LNCAP (cell line): Measurements from ENCODE around the gene JPH4.
A peak's percentile ranks its signal among the peaks of the same experiment; 100 is the strongest.

Experiments
- TF ChIP-seq, protein P1 (sequence below): fragments of 450-650 bp; IDR thresholded peaks from 2 replicates; pipeline ENCODE4 v1.5.1; 2017; ENCODE audit warnings: mild to moderate bottlenecking

Gene JPH4

DNA sequence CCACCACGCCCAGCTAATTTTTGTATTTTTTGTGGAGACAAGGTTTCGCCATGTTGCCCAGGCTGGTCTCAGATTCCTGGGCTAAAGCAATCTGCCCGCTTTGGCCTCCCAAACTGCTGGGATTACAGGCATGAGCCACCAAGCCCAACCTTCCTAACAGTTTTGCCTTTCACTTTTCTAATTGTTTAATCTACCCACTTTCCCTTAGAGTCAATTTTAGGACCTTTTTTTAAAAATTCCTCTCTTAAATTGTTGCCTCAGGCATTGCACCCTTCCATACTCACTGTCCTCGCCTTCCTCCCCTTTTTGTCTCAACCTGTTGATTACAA, 38.5 kb downstream of the JPH4 start:
- TF ChIP-seq, protein P1, sequence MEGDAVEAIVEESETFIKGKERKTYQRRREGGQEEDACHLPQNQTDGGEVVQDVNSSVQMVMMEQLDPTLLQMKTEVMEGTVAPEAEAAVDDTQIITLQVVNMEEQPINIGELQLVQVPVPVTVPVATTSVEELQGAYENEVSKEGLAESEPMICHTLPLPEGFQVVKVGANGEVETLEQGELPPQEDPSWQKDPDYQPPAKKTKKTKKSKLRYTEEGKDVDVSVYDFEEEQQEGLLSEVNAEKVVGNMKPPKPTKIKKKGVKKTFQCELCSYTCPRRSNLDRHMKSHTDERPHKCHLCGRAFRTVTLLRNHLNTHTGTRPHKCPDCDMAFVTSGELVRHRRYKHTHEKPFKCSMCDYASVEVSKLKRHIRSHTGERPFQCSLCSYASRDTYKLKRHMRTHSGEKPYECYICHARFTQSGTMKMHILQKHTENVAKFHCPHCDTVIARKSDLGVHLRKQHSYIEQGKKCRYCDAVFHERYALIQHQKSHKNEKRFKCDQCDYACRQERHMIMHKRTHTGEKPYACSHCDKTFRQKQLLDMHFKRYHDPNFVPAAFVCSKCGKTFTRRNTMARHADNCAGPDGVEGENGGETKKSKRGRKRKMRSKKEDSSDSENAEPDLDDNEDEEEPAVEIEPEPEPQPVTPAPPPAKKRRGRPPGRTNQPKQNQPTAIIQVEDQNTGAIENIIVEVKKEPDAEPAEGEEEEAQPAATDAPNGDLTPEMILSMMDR = no peak

DNA sequence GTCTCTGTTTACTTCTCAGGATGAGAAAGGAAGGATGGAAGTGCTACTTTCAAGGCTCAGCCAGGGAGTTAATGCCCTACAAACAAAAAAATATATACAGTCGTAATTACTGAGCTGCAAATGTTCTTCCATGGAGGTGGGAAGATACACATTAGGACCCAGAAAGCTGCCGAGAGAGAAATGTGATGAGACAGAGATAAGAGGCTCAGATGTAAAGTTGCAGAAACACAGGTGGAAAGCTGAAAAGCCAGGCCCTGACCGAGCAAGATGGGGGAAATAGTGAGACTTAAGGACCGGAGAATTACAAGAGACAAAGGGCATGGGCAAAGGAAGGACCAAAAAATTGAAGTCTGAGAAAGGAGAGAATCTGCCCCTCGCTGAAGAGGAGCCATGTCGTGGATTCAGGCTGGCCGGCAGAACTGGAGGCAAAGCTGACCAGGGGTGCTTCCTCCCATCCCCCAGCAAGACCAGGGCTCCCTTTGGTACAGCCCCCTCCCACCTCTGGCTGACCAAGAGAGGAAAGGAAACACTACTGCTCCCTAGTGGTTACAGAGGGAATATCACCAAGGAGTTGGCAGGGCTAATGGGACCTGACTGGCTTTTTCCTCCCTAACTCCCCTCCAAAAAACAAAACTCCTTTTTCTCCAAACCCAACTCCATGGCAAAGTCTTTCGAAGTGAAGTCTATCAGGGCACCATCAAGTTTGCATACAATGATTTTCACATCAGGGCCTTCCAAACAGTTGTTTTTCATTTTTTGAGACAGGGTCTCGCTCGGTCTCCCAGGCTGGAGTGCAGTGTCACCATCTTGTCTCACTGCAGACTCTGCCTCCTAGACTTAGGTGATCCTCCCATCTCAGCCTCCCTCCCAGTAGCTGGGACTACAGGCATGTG, 39.1 kb downstream of the JPH4 start:
- TF ChIP-seq, protein P1 = peak; percentile 81

DNA sequence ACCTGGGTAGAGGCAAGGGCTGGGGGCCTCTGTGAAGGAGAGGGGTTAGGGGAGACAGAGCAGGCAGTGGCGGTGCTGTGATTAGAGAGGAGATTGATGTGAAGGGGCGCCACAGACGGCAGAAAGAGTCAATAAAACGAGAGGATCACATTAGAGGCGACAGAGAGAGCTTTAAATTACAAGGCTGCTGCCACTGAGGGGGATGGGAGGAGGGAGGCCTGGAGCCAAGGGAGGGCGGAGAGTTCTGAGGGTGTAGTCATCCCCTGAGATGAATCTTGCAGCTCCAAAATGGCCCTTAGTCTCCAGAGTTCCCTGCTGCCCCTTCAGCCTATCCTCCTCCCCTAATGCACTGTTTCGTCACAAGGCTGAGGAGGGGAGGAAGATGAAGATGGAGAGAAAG, 39.8 kb downstream of the JPH4 start:
- TF ChIP-seq, protein P1 = no peak

DNA sequence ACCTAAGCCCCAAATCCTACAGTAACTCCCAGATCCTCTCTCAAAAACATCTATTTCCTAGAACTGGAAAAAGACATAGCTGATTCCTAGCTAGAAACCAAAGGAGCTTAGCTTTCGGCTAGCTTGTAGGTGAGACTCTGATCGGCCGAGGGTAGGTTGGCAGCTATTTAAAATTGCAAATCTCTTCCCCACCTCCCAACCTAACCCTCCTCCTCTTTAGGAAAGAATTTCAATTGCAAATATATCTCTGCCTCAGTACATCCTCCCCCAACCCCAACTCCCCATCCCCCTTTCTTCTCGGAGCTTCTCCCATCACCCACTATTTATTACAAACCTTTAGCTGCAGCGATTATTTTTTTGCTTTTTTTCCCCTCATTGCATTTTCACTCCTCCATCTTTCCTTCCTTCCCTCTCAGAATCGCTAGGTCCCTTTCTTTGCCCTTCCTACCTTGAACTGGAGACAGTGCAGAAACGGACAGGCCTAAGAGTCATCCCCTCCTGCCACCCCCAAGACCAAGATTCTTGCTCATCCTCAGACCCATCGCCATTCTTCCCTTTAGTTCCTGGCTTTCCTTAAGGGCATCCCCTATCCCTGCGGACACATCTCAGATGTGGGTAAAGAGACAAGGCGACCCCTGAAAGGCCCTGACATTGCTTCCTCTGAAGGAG, 40.4 kb downstream of the JPH4 start:
- TF ChIP-seq, protein P1 = no peak

DNA sequence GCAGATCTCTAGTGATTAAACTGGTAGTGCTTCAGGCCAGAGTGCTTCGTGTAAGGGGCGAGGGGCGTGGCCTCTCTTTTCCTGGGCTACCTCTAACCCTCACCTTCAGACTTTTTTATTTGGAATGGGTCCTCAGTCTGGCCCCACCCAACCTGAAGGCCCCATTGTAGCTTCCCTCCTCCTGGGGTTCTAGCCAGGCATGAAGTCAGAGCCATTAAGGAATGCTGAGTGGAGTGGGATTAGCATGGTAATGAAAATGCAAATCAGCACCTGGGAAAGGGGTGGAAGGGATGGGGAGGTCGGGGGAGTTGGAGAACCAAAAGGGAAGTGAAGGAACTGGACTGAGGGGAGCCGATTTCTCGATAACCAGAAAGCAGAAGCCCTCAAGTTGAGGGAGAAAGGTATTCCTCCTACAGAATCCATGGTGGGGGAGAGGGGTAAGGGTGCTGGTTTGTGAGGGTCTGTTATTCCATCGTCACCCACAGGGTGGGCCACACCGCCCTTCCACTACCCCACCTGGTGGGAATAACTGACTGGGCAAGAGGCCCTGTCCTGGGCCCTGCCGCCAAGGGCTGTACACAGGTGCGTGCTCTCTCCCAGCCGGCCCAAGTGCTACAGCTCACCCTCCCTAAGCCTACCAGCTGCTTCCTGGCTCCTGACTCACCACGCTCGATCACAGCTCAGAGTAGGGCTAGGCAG, 41.1 kb downstream of the JPH4 start:
- TF ChIP-seq, protein P1 = no peak

DNA sequence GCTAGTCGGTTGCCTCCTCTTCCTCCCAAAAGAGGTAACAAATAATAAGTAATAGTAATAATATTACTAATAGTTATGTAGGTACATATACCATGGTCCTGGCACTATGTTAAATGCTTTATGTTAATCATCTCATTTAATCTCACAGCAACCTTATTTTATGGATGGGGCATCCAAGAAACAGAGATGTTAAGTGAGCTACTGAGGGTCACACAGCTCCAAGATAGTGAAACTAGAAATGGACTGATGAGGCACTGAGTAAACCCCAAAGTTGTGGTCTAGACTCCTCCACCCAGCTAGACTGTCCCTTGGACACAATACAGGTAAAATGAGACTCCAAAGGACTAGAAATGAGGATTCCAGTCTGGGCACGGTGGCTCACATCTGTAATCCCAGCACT, 42.1 kb downstream of the JPH4 start:
- TF ChIP-seq, protein P1 = no peak

DNA sequence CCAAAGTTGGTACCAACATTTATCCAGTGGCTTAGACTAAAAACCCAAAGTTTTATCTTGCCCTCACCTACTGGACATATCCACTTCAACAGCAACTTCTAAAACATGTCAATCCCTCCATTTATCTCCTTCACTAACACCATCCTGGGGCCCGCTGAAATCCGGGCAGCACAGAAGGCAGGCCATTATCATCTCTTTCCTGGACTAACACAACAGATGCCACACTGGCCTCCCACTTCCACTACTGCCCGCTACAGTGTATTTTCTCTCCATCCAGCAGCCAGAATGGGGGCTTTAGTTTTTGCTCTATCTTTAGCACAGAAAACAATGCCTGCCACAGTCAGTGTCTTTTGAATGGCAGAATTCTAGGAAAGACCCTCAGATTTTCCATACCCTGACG, 42.6 kb downstream of the JPH4 start:
- TF ChIP-seq, protein P1 = no peak
